GM21576 (cell line): ENCODE measurements around the gene RGS7.

Experiments used
- ATAC-seq: cut with Tn5 transposase; IDR thresholded peaks from one replicate; pipeline ENCODE4 v1.9.1; 2021; ENCODE audit warnings: mild to moderate bottlenecking, moderate library complexity; ENCODE audit not compliant: unreplicated experiment

RGS7 gene

GRCh38 chr1:240869071-240869470 lies 487.9 kb downstream of the RGS7 start:
- no peak for ATAC-seq

GRCh38 chr1:240866724-240867123 lies 490.3 kb downstream of the RGS7 start:
- no peak for ATAC-seq

- no peak for ATAC-seq
These were observed 497.0 kb downstream of the RGS7 start for GRCh38 chr1:240860023-240860422.

GRCh38 chr1:240854367-240854766 lies 502.6 kb downstream of the RGS7 start:
- ATAC-seq, result no peak

GRCh38 chr1:240847325-240847724 lies 509.7 kb downstream of the RGS7 start:
- ATAC-seq, result no peak

GRCh38 chr1:240844486-240844885 lies 512.5 kb downstream of the RGS7 start:
- ATAC-seq, result no peak

GRCh38 chr1:240843798-240844197 lies 513.2 kb downstream of the RGS7 start:
- ATAC-seq, result no peak

GRCh38 chr1:240836271-240836670 lies 520.7 kb downstream of the RGS7 start:
- ATAC-seq, result no peak

- ATAC-seq, result no peak
These were observed 521.7 kb downstream of the RGS7 start for GRCh38 chr1:240835291-240835690.

- ATAC-seq, result no peak
These were observed 523.9 kb downstream of the RGS7 start for GRCh38 chr1:240833075-240833474.

- no peak for ATAC-seq
These were observed 525.1 kb downstream of the RGS7 start for GRCh38 chr1:240831922-240832321.

- no peak for ATAC-seq
These were observed 525.8 kb downstream of the RGS7 start for GRCh38 chr1:240831191-240831631.

- ATAC-seq, result no peak
These were observed 527.5 kb downstream of the RGS7 start for GRCh38 chr1:240829487-240829886.

GRCh38 chr1:240827786-240828185 lies 529.2 kb downstream of the RGS7 start:
- no peak for ATAC-seq

- no peak for ATAC-seq
These were observed 532.8 kb downstream of the RGS7 start for GRCh38 chr1:240824238-240824637.

- no peak for ATAC-seq
These were observed 533.6 kb downstream of the RGS7 start for GRCh38 chr1:240823357-240823756.

- no peak for ATAC-seq
These were observed 535.1 kb downstream of the RGS7 start for GRCh38 chr1:240821925-240822324.

- ATAC-seq, result no peak
These were observed 536.2 kb downstream of the RGS7 start for GRCh38 chr1:240820816-240821215.

- ATAC-seq, result no peak
These were observed 540.5 kb downstream of the RGS7 start for GRCh38 chr1:240816472-240816871.

- no peak for ATAC-seq
These were observed 543.3 kb downstream of the RGS7 start for GRCh38 chr1:240813720-240814119.

GRCh38 chr1:240811256-240811655 lies 545.7 kb downstream of the RGS7 start:
- ATAC-seq, result no peak

GRCh38 chr1:240808381-240808780 lies 548.6 kb downstream of the RGS7 start:
- no peak for ATAC-seq

GRCh38 chr1:240806200-240806745 lies 550.7 kb downstream of the RGS7 start:
- ATAC-seq, result no peak
